ENCODE results near the gene CSNK1G1.
A peak's percentile ranks its signal among the peaks of the same experiment; 100 is the strongest.

The CSNK1G1 gene

DNA sequence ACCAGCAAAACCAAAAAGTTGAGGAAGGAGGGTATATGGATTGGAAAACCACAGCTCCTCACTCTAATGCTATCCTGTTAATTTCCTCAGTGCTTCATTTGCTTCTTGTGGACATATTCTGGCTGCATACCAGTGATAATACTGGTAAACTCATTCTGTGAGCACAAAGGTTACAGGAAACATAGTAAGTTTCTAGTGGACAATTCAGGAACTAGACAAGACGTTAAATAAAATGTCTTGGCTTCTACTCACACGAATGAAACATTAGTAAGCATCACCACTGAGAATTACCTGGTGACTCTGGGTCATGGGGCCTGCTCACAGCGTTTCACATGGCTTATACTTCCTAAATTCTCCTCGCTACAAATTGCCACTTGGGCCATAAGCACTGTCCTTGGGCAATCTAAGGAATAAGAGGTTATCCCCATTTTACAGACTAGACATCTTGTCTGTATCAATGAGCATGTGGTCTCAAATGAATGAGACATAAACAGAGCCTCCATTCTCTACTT is 173.1 kb downstream of the CSNK1G1 start:
- DNase-seq: no peak

- peak; percentile 25 for DNase-seq
Observed at GRCh38 chr15:64180235-64180824, 175.6 kb downstream of the CSNK1G1 start.

GRCh38 chr15:64166102-64166890 is 189.7 kb downstream of the CSNK1G1 start:
- no peak for DNase-seq

DNA sequence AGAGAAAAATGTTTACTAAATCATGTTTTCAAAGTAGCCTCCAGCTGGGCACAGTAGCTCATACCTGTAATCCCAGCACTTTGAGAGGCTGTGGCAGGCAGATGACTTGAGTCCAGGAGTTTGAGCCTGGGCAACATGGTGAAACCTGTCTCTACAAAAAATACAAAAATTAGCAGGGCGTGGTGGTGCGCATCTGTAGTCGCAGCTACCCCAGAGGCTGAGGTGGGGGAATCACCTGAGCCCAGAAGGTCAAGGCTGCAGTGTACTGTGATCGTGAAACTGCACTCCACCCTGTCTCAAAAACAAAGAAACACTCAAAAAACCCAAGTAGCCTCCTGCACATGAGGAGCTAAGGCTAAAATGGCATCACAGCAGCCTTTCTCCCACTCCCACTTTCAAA is 191.5 kb downstream of the CSNK1G1 start:
- DNase-seq: no peak

DNA sequence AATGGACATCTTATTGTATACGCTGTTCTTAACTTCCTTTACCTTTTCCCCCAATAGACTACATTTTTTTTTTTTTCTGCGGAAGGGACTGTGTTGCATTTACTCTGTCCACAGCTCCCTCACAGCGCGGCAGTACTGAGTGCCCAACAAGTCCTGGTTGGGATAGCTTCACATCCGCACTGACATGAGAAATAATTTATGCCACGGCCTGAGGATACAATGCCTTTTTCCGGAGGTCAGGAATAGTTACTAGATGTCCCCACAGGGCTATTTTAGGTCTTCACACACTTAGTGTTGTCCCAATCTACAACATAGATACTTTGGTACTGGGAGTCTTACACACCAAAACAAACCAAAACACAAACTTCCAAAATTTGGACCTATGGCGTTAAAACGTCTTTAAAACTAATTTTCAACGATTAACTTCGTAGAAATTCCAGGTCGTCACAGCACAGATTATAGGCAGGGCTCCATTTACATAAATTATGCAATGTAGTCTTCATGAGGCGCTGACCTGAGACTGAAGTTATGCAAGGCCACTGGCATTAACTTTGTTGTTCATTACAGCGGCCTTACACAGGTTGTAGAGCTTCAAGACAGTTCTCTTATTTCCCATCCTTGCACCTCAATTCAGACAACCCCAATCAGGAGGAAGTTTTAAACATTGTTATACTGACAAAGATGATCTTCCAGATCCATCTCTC is 192.2 kb downstream of the CSNK1G1 start:
- no peak for DNase-seq

DNA sequence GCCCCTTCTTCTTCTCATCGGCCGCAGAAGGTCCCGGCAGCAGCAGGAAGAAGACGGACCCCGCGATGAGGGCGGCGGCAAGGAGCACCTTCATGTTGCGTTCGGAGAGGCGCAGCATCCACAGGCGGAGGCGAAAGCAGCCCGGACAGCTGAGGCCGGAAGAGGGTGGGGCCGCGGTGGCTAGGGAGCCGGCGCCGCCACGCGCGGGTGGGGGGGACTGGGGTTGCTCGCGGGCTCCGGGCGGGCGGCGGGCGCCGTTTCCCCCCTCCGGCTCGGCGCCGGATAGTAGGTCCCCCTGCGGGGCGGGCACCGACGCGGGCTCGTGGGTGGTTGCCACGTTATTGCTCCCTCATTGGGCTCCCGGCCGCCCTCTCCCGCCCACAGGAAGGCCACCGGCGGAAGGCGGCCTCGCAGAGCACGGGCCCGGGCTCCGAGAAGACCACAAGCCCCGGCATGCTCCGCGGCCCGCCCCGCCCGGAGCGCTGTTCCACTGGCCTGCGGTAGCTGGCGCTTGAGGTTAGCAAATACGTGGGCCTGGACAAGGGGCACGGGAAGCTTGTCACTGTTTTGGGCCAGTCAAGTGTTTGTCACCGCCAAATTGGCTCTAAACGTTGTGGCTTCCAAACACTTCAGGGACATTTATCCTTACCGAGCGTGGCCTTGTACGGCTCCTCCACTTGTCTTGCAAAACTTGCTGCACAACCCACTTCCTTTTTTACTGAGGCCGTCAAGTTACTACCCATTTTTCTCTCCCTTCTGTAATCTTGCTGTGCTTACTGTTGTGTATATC is 192.9 kb downstream of the CSNK1G1 start, which contains the start of gene PPIB:
PPIB (minus strand) TSS at position 154 of the 790 bp plus-strand sequence; CDS start at position 118, 36 bp downstream.
- DNase-seq: peak; percentile 96

GRCh38 chr15:64162478-64162868 is 193.5 kb downstream of the CSNK1G1 start:
- no peak for DNase-seq

GRCh38 chr15:64161688-64162477 is 194.1 kb downstream of the CSNK1G1 start:
- DNase-seq: no peak

GRCh38 chr15:64158363-64159134 is 197.4 kb downstream of the CSNK1G1 start:
- DNase-seq: no peak

- DNase-seq: no peak
Observed at GRCh38 chr15:64157599-64158125, 198.3 kb downstream of the CSNK1G1 start.

GRCh38 chr15:64156652-64157331 is 199.2 kb downstream of the CSNK1G1 start:
- DNase-seq: no peak

DNA sequence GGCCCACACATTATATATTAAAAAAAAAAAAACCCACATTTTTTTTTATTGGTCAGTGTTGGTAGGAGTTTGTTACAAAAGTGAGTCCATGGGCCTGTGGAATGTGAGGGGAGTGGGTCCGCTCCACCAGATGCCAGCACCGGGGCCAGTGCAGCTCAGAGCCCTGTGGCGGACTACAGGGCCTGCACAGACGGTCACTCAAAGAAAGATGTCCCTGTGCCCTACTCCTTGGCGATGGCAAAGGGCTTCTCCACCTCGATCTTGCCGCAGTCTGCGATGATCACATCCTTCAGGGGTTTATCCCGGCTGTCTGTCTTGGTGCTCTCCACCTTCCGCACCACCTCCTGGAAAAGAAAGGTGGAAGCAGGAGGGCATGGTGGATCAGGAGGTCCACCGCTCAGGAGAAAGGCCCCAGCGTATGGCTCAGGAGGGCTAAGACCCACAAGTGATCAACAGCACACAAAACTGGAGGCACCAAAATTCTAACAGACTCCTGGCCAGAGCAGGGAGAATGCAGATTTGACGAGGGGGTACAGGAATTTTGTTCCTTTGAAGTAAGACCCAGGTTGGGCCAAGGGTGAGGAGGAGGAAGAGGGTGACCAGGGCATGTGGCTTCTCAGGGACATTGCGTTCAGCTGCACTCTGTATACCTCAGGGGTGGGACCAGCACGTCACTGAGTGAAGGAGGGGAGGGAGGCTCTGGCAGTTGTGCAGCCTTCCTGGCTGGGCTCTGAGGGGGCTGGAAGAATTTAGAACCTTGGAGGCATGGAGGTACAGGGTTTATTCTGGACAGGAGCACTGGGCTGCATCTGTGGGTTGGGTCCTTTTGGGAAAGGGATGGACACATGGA is 199.9 kb downstream of the CSNK1G1 start:
- DNase-seq: no peak

DNA sequence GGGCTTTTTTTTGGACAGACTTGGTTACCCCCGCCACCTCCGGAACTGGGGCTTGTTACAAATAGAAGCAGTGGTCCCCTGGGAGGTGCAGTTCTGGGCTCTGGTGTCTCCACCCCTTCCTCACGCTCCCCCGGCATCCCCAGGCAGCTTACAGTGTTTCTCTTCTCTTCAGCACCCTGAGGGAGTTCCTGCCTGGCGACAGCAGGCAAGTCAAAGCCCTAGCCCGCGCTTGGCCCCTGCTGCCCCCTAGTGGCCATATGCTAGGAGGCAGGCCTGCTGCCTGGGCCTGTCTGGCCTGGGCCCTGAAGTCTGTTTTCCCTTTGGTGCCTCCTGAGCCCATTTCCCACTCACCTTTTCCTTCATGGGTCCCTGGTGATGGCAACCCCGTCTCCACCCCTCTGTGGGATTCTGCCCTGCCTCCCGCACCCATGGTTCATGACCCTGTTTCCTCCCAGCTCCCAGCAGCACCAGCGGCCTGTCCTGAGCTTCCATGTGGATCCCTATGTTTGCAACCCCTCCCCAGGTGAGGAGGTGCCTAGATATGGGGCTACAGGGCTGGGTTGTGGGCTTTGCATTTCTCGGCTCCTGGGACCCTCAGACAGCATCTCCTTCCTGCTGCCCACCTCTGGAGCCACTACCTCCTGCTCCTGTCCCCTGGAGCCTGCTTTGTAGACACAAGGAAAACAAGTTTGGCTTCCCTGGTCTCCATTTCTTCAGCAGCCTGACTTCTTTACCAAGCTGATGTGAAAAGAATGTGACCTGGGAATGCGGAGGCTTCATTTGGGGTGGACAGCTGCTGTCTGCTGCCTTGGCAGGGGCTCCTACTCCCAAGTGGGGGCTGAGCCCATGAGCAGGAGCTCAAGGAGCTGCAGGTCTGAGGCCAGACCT is 202.2 kb downstream of the CSNK1G1 start:
- peak; percentile 60 for DNase-seq

DNA sequence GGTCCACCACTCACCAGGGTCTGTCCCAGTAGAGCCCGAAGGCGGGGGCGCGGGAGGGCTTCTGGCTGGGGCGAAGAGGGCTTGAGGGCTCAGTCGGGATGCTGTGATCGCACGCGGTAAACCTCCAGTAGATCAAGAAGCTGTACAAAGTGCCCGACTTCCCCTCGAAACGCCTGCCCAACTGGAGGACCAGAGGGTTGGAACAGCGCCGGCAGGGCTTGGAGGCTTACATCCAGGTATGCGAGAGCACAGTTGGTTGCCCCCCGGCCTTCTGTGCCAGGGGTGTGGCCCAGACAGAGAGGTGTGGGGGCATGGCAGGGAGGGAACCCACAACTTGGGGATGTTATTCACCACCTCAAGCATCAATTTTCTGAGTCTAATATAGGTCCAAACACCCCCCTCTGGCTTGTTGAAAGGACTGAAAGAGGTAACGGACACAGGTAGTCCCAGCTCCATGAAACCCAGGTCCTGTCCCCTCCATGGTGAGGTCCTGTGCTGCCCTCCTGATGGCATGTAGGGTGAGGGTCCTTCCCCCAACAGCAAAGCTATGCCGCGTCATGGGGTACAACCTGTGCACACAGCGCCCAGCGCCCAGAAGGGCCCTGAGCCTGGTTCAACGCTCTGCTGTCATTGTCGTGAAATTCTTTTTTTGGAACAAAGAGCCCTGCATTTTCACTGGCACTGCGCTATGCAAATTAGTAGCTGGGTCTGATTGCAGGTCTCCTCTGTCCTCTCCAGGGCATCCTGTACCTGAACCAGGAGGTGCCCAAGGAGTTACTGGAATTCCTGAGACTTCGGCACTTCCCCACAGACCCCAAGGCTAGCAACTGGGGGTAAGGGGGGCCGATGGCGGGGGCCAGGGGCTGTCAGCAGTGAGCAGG is 203.2 kb downstream of the CSNK1G1 start:
- DNase-seq: peak; percentile 4

- DNase-seq: peak; percentile 32
Observed at GRCh38 chr15:64151727-64152506, 204.1 kb downstream of the CSNK1G1 start, which contains the start of gene SNX22. Gene SNX22, plus strand, starts transcription at chr15:64151731. Its CDS starts 45 bp downstream, at chr15:64151776.
